KG1 (cell line): ENCODE data around the gene TCF12.
"Not testable (repeated sequence)": the region's sequence is repeated elsewhere in the genome, so short reads cannot be mapped to it uniquely, and the experiment has no call there.

Source experiments
- DNase-seq: peaks from one replicate; lab custom pipeline; 2025; lab: John Stamatoyannopoulos, UW

The TCF12 gene

DNA sequence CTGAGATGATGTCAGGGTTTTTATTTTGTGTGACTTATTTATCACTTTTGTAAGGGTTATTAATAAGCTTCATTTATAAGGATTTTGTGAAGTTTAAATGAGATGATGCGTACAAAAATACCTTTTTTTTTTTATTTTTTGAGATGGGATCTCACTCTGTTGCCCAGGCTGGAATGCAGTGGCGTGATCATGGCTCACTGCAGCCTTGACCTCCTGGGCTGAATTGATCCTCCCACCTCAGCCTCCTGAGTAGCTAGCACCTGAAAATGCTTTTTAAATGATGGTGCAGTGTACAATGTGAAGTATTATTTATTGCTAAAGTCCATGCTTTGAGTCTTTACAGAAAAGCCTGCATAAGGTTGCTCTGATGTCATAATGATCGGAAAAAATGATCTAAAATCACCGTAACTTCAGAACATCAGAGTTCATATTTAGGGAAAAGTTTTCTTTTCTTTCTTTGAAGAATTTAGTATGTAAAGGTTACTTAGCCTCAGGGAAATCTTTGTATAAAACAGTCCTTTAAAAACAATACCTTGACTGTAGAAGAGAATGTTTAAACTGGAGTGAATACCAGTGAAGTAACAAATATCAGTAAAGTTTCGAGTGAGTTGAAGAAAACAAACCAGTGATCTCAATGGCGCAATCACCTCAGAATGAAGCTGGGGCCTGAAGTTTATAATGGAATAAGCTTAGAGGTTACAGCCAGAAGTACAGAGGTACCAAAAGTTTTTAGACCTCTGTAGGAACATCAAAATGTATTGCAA is 29.7 kb downstream of the TCF12 start:
- DNase-seq, result no peak

DNA sequence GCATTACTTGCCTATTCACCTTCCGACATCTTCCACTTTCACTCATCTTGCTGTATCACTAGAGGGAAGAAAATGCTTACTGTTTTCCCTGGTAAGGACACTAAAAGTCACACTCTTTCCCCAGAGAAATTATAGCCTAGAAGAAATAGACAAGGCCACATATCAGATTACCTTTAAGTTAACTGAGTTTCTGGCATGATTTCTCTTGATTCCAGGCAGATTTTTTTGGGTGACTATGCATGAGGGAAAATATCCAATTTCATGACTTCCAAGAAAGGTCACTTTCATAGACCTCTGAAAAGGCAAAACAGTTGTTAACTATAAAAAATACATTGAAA is 30.3 kb downstream of the TCF12 start:
- no peak for DNase-seq

DNA sequence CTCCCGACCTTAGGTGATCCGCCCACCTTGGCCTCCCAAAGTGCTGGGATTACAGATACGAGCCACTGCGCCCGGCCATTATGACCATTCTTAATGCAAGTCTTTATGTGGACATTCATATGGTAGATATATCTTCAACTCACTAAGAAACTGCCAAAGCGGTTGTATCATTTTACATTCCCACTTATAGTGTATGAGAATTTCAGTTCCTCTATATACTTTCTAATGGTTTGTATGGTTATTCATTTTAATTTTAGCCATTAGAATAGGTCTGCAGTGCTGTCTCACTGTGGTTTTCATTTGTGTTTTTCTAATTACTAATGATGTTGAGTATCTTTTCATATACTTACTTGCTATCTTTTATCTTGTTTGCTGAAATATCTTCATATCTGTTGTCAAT is 32.5 kb downstream of the TCF12 start:
- no peak for DNase-seq

DNA sequence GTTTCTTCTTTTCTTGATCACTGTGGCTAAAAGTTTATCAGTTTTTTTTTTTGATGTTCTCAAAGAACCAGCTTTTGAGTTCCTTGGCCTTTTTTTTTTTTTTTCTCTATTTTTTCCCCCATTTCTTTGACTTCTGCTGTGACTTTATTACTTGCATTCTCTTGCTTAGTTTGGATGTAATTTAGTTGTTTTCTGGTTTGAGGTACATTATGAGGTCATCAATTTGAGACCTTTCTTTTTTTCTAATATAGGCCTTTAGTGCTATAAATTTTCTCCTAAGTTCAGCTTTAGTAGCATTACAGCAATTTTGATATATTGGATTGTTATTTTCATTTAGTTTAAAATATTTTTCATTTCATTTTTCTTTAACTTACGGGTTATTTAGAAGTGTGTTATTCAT is 35.3 kb downstream of the TCF12 start:
- no peak for DNase-seq

DNA sequence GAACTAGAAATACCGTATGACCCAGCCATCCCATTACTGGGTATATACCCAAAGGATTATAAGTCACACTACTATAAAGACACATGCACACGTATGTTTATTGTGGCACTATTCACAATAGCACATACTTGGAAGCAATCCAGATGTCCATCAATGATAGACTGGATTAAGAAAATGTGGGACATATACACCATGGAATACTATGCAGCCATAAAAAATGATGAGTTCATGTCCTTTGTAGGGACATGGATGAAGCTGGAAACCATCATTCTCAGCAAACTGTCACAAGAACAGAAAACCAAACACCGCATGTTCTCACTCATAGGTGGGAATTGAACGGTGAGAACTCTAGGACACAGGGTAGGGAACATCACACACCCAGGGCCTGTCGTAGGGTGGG is 36.6 kb downstream of the TCF12 start:
- not testable (repeated sequence) for DNase-seq

DNA sequence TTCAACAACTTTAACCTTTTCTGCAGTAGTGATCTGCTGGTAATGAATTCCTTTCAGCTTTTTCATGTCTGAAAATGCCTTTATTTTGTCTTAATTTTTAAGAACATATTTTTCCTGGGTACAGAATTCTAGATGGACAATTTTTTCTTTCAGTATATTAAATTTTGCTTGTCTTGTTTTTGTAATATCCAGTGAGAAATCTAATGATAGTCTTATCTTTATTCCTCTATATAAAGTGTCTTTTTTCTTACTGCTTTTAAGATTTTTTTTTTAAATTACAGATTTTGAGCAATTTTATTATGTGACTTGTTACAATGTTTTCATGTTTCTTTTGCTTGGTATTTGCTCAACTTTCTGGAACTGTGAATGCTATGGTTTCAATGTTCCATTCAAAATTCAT is 38.1 kb downstream of the TCF12 start:
- no peak for DNase-seq

DNA sequence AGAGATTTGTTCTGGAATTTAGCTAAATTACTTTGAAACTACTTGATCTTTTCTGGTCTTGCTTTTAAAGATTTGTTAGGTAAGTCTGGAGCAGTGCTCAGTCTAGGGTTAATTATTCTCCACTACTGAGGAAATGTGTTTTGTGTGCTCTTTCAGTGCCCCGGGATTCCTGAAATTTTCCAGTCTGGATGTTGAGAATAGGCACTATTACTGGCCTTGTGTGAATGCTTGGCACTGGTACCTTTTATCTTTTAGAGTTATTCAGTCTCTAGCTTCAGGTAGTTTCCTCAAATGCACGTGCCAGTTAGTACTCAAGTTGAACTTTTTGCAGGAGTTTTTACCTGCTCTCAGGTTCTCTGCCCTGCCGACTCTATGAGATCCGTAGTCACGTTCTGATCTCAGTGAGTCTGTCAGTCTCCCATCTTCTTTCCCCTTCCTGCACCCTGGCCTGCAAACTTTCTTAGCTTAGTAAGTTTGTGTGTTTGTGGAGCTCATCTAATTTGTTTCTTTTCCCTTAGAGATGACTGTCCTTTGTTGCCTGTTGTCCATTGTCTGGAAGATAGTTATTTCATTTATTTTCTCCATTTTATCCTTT is 39.5 kb downstream of the TCF12 start:
- DNase-seq, result no peak

DNA sequence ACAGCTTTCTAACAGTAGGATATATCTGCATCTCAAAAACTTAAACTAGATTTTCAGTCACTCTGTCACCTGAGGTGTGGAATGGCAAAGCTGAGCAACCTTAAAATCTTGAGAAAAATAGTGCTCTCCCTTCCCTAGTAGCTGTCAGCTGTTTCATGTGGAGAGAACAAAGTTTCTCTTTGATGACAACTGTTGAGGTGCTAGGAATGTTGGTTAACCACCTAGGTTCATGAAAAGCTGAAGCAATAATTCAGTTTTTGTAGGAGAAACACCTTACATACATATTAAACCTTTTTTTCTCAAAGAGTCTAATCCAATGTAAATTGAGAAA is 40.8 kb downstream of the TCF12 start:
- no peak for DNase-seq

DNA sequence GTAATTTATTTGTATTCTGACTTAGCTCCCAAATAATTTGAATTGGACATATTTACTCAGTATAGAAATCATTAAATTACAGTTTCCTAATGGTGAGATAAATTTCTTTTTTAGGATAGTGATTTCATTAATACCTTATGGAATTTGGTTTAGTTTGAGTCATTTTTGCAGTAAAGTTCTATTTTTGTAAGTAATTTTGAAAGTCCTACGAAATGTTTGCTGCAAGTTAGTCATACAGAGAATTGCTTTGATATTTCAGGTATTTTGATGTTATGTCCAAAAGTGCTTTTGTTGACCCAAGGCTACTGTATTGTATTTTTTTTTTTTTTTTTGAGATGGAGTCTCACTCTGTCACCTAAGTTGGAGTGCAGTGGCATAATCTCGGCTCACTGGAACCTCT is 41.7 kb downstream of the TCF12 start:
- no peak for DNase-seq

DNA sequence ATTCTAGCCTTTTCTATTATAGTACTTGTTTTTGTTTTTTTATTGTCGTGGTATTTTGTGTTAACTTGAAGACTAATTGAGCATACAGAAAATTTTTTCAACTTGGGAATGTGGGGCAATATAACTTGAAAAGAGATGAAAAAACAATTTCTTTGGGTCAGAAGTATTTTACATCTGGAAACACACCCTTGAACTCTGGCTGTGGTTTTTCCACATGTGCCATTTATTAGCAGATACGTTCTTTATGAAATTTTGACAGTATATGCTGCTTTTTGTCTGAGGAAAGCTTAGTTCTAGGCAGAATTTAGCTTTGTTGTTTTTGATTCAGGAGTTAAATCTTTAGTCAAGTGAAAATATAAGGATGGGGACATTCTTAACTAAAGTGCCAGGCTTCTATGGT is 44.7 kb downstream of the TCF12 start:
- no peak for DNase-seq

DNA sequence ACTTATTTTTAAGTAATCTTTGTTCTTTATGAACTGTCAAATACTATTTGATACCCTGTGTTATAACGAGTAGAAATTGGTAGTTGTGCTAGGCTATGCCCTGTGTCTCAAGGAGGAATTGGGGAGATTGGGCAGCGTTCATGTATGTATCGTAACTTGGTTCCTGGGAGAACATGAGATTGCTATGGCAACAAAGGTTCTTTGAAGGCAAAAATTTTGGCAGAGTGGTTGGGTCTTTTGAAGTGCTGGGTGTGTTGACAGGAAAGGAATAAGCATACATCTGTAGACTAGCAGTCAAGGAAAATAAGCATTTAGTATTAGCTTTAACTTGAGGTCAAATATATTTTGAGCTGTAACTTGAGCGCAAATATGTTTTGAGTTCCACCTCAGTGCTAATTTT is 45.3 kb downstream of the TCF12 start:
- no peak for DNase-seq

DNA sequence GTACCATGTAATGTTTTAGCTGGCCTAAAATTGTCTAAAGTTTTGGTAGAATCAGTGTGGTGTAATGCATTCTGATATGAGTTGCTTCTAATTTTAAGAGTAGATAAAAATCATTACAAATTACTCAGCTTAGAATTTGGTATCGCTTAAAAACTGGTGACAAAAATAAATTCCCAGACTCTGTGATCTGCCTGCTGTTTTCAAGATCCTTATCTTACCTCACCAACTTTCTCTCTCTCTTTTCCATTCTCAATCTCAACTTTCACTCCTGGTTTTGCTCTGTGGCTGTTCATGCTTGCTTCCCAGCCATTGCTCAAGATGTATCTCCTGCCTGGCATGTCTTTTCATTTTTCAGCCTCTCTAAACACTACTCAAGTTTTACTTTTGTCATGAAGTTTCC is 45.7 kb downstream of the TCF12 start:
- DNase-seq, result no peak

DNA sequence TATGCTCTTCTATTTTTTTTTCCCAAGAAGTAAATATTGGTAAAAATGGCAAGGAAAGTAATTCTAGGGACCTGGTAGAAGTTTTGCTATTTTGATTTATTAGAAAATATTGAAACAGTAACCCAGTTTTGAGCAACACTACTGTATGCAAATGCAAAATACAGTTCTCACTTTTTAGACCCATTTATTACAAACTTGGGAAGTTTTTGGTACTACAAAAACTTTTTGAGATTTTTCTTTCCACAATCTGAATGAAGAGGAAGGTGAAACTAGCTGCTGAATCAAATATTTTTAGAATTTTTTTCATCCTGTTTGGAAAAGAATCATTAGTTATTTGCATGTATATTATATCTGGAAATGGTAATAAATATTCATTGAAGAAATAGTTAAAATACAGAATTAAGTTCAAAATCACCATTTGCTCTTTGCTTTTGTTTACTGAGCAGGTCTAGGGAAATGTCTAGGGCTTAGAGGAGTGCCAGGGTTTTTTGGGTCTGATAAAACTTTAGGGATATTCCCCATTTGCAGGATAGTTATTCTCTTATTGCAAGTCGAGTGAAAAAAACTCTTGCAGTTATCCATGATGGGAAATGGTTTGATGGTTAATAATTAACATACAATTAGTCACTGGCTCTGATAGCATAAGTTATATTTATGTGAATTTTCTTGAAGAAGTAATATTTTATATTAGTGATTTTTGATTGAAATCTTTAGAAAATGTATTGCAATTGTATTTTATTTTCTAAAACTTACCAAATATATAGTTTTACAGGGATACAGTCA is 47.0 kb downstream of the TCF12 start:
- DNase-seq, result no peak

DNA sequence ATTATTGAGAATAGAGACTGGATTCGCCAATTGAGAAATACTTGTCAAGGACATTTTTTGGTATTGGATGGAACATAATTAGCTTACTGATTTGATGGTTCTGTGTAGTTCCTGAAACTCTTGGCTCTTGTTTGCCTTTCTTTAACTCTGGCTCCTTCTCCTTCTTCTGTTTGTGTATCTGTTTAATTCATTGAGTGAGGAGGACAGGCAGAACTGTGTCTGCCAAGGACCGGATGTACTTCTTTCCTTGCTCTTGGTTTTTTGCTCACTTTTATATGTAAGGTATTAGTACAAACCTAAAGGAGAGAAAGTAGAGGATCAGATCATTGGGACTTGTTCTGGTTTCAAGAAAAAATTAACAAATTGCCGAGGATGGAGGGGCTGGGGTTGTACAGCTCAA is 48.9 kb downstream of the TCF12 start:
- no peak for DNase-seq

DNA sequence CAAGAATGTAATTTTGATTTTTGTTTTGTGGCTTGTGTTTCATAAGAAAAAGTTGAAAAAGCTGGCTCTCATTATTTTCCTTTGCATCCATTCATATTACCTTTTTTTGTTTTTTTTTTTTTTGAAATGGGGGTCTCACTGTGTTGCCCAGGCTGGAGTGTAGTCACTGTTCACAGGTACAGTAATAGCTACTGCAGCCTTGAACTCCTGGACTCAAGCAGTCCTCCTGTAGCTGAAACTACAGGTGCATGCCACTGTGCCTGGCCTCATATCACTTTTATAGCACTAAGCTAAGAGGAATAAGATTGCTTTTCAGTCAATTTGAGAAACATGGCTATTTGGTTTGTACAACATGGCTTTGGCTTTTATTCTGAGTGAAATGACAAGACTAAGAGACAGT is 49.8 kb downstream of the TCF12 start:
- no peak for DNase-seq

DNA sequence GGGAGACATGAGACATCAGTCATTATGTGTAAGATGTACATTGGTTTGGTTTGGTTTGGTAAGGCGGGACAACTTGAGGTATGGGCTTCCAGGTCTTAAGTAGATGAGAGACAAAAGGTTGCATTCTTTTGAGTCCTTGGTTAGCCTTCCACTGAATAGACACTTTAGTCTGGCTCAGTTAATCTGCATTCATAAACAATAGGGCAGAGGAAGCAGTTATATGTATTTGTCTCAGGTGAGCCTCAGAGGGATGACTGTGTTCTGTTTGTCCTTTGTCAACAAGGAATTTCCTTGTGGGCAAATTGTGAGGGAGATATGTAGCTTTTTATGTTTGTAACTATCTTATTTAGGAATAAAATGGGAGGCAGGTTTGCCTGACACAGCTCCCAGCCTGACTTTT is 50.4 kb downstream of the TCF12 start:
- DNase-seq, result no peak

DNA sequence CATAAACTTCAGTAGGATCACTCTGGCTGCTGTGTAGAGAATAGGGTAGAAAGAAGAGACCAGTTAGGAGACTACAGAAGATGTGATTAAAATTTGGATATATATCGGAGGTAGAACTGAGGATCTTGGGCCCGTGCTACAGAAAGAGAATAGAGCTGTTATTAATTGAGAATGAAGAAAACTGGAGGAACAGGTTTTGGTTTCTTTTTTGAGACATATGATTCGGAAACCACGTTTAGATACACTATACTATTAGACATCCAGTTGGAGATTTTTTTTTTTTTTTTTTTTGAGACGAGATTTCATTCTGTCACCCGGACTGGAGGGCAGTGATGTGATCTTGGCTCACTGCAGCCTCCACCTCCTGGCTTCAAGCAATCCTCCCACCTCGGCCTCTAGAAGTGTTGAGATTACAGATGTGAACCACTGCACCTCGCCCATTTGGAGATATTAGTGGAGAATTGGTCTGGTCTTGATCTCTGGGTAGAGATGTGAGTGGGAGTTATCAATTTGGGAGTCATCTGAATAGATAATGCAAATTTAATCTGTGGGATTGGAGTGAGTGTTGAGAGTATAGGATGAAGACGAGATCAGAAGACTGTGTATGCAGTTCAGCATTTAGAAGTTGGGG is 50.9 kb downstream of the TCF12 start:
- no peak for DNase-seq

DNA sequence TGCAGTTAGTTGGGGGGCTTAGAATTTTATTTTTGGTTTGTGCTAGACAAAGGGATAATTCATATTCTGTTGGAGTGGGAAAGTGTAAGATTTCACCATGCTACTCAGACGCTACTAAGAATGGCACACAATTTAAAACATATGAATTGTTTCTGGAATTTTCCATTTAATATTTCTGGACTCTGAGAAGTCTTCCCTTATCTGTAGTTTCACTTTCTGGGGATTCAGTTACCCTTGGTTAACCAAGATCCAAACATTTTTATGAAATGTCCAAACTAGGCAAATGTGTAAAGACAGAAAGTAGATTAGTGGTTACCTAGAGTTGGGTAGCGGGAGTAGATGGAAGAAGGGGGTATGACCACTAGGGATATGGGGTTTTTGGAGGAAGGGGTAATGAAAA is 53.1 kb downstream of the TCF12 start:
- no peak for DNase-seq

DNA sequence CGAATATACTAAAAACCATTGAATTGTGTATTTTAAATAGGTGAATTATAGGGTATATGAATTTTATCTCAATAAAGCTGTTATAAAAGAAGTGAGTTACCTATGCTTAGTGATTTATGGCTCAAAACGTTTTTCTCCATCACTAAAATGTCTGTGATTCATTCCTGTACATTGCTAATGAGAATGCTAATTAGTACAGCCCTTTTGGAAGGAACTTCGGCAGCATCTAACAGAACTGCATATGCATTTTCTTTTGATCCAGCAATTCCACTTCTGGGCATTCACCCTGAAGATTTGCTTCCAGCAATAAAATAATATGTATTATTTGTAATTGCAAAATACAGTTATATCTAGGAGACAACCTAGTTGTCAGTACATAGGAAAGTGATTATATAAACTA is 53.6 kb downstream of the TCF12 start:
- DNase-seq, result no peak

DNA sequence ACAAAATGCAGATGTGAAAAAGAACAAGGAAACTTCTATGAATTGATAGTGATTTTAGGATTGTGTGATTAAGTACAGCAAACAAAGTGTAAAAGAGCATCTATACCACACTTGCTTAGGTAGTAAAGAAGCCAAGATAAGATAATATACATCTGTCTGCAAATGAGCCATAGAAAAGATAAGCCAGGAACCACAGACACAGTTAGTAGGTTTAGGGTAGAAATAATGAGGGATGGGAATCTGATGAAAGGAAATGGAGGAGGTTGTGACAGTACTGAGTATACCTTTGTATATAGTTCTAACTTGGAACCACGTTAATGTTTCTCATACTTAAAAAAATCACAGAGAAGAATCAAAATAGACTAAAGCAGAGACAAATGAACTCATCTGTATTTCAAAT is 54.0 kb downstream of the TCF12 start:
- DNase-seq, result no peak

DNA sequence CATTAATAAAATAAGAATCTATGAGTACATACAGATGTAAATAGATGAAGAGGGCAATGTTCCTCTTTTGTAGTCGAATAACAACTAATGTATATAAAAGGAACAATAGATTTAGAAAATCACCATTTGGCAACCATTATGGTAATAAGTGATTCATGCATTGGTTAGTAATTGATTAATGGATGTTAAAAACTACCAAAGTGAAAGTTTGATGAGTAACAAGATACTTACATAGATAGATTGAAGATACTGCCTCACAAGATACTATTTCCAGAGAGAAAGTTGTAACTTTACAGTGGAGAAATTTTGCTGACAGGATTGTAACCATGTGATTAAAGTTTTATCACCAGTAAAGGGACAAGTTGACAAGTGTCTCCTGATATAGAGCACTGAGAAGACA is 55.0 kb downstream of the TCF12 start:
- no peak for DNase-seq

DNA sequence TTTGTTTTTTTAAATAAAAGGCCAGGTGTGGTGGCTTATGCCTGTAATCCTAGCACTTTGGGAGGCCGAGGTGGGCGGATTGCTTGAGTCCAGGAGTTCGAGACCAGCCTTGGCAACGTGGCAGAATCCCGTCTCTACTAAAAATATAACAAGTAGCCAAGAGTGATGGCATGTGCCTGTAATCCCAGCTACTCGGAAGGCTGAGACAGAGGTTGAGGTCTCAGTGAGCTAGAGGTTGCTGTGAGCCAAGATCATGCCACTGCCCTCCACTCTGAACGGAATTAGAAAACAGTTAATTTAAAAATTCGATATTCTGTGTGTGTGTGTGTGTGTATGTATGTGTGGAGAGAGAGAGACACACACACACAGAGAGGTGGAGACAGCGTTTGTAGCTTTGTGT is 58.8 kb downstream of the TCF12 start:
- DNase-seq, result no peak
